ENCODE measurements around the gene GPR18. TPM values are rescaled to one million over a fixed set of nuclear protein-coding genes. Genes with fewer than 3 reads are reported as not detected.

Gene GPR18
- total RNA-seq, 4 donors from 2014 or later: not detected

GRCh38 chr13:99220199-99220935, 37.8 kb downstream of the GPR18 start:
- DNase-seq: no peak
- intact Hi-C loops (cut with DNase I; ENCODE audit: low total_unique reads) (loop anchor here (2.0 to 10.0 kb wide), 3 partner anchors 20 to 94 kb away; partner anchors contain the start of genes GPR18 and UBAC2), in situ Hi-C loops (cut with MboI; ENCODE audit: low sequenced_read_pairs in 4 of 4) (no loop called here)
- no peaks in the 10 kb centered on the region for H3K9me3 ChIP-seq
- no peaks in the 10 kb centered on the region for H3K27me3 ChIP-seq
- peak overlapping the region; percentile 69 to 84 (median 78) for H3K27ac ChIP-seq
- no peak overlapping the region for H3K4me3 ChIP-seq
- ATAC-seq: no peak
- no peaks in the 10 kb centered on the region for H3K36me3 ChIP-seq
- H3K4me1 ChIP-seq: peaks cover 75 to 80% of the 10 kb centered on the region in 2 donors
- no peak for TF ChIP-seq POLR2A (IDR thresholded peaks at IDR 0.05)
- TF ChIP-seq, protein P1, sequence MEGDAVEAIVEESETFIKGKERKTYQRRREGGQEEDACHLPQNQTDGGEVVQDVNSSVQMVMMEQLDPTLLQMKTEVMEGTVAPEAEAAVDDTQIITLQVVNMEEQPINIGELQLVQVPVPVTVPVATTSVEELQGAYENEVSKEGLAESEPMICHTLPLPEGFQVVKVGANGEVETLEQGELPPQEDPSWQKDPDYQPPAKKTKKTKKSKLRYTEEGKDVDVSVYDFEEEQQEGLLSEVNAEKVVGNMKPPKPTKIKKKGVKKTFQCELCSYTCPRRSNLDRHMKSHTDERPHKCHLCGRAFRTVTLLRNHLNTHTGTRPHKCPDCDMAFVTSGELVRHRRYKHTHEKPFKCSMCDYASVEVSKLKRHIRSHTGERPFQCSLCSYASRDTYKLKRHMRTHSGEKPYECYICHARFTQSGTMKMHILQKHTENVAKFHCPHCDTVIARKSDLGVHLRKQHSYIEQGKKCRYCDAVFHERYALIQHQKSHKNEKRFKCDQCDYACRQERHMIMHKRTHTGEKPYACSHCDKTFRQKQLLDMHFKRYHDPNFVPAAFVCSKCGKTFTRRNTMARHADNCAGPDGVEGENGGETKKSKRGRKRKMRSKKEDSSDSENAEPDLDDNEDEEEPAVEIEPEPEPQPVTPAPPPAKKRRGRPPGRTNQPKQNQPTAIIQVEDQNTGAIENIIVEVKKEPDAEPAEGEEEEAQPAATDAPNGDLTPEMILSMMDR (IDR thresholded peaks at IDR 0.05 in 4 of 5, conservative IDR thresholded peaks at IDR 0.05 in 1 of 5): no peak

DNA sequence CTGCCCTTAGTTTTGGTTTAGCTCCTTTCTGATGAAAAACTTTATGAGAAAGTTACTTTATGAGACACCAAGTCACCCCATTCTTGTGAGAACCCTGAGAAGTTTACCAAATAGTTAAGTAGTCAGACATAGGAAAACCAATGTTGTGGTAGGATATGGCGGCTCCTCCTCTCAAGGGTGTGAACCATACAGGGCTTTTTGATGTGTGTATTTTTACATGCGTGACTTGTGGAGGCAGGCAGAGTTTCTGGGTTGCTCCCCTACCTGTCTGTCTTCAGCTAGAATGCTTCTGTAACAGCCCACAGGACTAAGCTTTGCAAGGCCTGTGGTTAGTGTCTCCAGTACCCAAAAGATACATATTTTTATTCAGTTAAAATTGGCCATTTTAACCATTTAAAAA, 39.2 kb downstream of the GPR18 start:
- Histone ChIP-seq H3K4me1 (peaks cover 68 to 70% of the 10 kb centered on the region in 2 donors), H3K9me3 (no peaks in the 10 kb centered on the region), H3K36me3 (no peaks in the 10 kb centered on the region), H3K27me3 (no peaks in the 10 kb centered on the region), H3K27ac (peak overlapping the region; percentile 69 to 84 (median 78)), H3K4me3 (no peak overlapping the region)
- in situ Hi-C loops (cut with MboI; ENCODE audit: low sequenced_read_pairs in 4 of 4): no loop called here
- intact Hi-C loops (cut with DNase I; ENCODE audit: low total_unique reads): loop anchor here (5.0 kb wide), 1 partner anchor 48 kb away; no protein-coding TSS in a partner anchor
- ATAC-seq: peak in 1 of 2 donors; percentile 17
- no peak for DNase-seq
- TF ChIP-seq, protein P1 (IDR thresholded peaks at IDR 0.05 in 4 of 5, conservative IDR thresholded peaks at IDR 0.05 in 1 of 5): no peak
- TF ChIP-seq POLR2A (IDR thresholded peaks at IDR 0.05): no peak

GRCh38 chr13:99218545-99218944, 39.6 kb downstream of the GPR18 start:
- Histone ChIP-seq H3K9me3 (no peaks in the 10 kb centered on the region), H3K4me3 (peak overlapping the region in 1 of 4 donors; percentile 22), H3K27ac (peak overlapping the region; percentile 69 to 84 (median 78)), H3K27me3 (no peaks in the 10 kb centered on the region), H3K4me1 (peaks cover 64 to 66% of the 10 kb centered on the region in 2 donors), H3K36me3 (no peaks in the 10 kb centered on the region)
- intact Hi-C loops (cut with DNase I; ENCODE audit: low total_unique reads) (loop anchor here (5.0 kb wide), 1 partner anchor 49 kb away; no protein-coding TSS in a partner anchor), in situ Hi-C loops (cut with MboI; ENCODE audit: low sequenced_read_pairs in 4 of 4) (no loop called here)
- DNase-seq: peak; percentile 45 to 50
- peak; percentile 51 to 67 for ATAC-seq
- TF ChIP-seq POLR2A (IDR thresholded peaks at IDR 0.05): peak in 1 of 2 donors; percentile 24
- TF ChIP-seq, protein P1 (IDR thresholded peaks at IDR 0.05 in 4 of 5, conservative IDR thresholded peaks at IDR 0.05 in 1 of 5): no peak

GRCh38 chr13:99218126-99218525, 40.1 kb downstream of the GPR18 start:
- H3K4me1 ChIP-seq: peaks cover 60 to 63% of the 10 kb centered on the region in 2 donors
- ATAC-seq: no peak
- peak overlapping the region in 1 of 4 donors; percentile 22 for H3K4me3 ChIP-seq
- TF ChIP-seq POLR2A (IDR thresholded peaks at IDR 0.05): no peak
- TF ChIP-seq, protein P1 (IDR thresholded peaks at IDR 0.05 in 4 of 5, conservative IDR thresholded peaks at IDR 0.05 in 1 of 5): no peak
- H3K36me3 ChIP-seq: no peaks in the 10 kb centered on the region
- no peaks in the 10 kb centered on the region for H3K27me3 ChIP-seq
- intact Hi-C loops (cut with DNase I; ENCODE audit: low total_unique reads) (loop anchor here (5.0 kb wide), 1 partner anchor 49 kb away; no protein-coding TSS in a partner anchor), in situ Hi-C loops (cut with MboI; ENCODE audit: low sequenced_read_pairs in 4 of 4) (no loop called here)
- no peak for DNase-seq
- no peaks in the 10 kb centered on the region for H3K9me3 ChIP-seq
- H3K27ac ChIP-seq: peak overlapping the region; percentile 69 to 84 (median 78)

All from gastrocnemius medialis (tissue), 4 donors.